ENCODE data around the gene FAM180A. TPM values are rescaled to one million over a fixed set of nuclear protein-coding genes. Genes with fewer than 3 reads are reported as not detected.

Gene FAM180A
- total RNA-seq, 1 donor from 2014 or later = 19.7 TPM

DNA sequence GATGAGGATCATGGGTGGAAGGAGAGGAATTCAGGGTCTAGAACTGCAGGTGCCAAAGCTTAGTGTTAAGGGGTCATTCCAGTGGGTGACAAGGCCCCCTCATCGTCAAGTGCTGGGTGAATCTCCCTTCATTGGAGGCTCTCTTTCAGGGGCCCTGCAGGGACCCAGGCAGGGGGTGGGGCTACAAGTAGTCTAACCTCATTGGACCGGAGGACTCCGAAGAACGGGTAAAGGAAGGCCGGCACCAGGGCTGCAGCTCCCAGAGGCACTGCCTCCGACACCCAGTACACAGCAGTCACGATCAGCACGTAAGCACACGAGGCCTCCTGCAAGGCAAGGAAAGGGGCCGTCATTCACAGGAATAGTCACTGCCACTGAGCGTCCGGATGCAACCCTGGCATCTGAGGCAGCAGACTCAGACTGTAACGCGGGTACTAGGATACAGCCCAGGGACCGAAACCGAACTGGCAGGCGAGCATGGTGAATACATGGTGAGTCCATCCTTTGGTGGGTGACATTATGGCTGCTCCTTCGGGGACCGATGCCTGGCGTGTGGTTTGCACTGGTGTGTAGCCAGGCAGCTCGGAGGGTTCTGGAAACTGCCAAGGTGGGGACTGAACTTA lies 27.3 kb downstream of the FAM180A start:
- no peaks in the 10 kb centered on the region for H3K27me3 ChIP-seq (ENCODE audit: low read depth)
- H3K4me3 ChIP-seq = no peak overlapping the region
- H3K4me1 ChIP-seq = peaks cover 19% of the 10 kb centered on the region
- no peak for DNase-seq
- no peaks in the 10 kb centered on the region for H3K9me3 ChIP-seq (replicated peaks)
- H3K36me3 ChIP-seq = no peaks in the 10 kb centered on the region
- intact Hi-C loops (cut with micrococcal nuclease) = no loop called here
- no peak overlapping the region for H3K27ac ChIP-seq (replicated peaks)
- TF ChIP-seq, protein P1, sequence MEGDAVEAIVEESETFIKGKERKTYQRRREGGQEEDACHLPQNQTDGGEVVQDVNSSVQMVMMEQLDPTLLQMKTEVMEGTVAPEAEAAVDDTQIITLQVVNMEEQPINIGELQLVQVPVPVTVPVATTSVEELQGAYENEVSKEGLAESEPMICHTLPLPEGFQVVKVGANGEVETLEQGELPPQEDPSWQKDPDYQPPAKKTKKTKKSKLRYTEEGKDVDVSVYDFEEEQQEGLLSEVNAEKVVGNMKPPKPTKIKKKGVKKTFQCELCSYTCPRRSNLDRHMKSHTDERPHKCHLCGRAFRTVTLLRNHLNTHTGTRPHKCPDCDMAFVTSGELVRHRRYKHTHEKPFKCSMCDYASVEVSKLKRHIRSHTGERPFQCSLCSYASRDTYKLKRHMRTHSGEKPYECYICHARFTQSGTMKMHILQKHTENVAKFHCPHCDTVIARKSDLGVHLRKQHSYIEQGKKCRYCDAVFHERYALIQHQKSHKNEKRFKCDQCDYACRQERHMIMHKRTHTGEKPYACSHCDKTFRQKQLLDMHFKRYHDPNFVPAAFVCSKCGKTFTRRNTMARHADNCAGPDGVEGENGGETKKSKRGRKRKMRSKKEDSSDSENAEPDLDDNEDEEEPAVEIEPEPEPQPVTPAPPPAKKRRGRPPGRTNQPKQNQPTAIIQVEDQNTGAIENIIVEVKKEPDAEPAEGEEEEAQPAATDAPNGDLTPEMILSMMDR (IDR thresholded peaks at IDR 0.05; ENCODE audit: borderline replicate concordance) = no peak

DNA sequence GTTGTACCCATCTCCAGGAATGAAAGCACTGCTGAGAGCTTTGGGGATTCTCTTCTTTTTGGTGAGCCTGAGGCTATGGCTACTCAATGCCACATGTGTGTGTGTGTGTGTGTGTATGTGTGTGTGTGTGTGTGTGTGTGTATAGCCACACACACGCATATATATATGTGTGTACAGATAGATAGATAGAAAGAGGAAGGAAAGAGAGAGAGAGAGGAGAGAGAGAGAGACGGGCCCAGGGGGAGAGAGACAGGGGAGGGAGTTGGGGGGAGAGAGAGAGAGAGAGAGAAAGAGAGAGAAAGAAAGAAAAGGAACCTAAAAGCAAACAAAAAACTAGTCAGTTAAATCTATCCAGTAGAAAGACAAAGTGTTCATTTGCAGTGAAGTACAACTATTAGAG lies 28.9 kb downstream of the FAM180A start:
- no peaks in the 10 kb centered on the region for H3K36me3 ChIP-seq
- no peak for DNase-seq
- H3K27me3 ChIP-seq (ENCODE audit: low read depth) = no peaks in the 10 kb centered on the region
- no peak overlapping the region for H3K27ac ChIP-seq (replicated peaks)
- intact Hi-C loops (cut with micrococcal nuclease) = no loop called here
- TF ChIP-seq, protein P1 (IDR thresholded peaks at IDR 0.05; ENCODE audit: borderline replicate concordance) = no peak
- no peak overlapping the region for H3K4me3 ChIP-seq
- peaks cover 19% of the 10 kb centered on the region for H3K4me1 ChIP-seq
- H3K9me3 ChIP-seq (replicated peaks) = no peaks in the 10 kb centered on the region

DNA sequence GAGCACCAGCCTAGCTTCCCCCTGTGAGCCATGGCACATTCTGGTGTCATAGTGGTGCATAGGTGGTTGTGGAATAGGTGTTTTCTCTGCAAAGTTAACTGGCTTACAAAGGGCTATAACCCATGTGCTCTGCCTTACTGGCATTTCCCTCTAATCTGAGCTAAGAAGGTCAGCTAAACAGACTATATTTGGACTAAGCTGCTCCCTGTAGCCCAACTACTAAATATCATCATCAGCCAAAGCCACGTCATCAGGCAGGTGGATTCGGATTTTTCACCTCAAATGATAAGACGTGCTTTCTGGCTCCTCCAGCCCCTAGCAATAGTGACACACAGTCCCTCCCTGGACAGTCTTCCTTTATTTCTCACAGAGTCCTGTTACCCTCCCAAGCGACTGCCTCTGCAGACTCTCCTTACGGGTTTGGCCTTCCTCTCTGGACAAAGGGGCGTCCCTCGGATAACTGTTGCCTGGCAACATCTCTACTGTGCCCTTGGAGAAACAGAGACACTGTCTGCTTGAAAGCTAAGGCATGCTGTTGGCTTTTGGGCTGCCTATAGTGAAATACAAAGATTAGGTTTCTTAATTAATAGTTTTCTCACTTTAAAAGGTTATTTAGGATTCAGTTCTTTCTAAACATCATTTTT lies 29.7 kb downstream of the FAM180A start:
- no peak overlapping the region for H3K4me3 ChIP-seq
- intact Hi-C loops (cut with micrococcal nuclease) = no loop called here
- no peaks in the 10 kb centered on the region for H3K9me3 ChIP-seq (replicated peaks)
- no peaks in the 10 kb centered on the region for H3K36me3 ChIP-seq
- TF ChIP-seq, protein P1 (IDR thresholded peaks at IDR 0.05; ENCODE audit: borderline replicate concordance) = no peak
- H3K27ac ChIP-seq (replicated peaks) = no peak overlapping the region
- no peak for DNase-seq
- no peaks in the 10 kb centered on the region for H3K27me3 ChIP-seq (ENCODE audit: low read depth)
- peaks cover 19% of the 10 kb centered on the region for H3K4me1 ChIP-seq

GRCh38 chr7:135718219-135718618 lies 30.4 kb downstream of the FAM180A start:
- TF ChIP-seq, protein P1 (IDR thresholded peaks at IDR 0.05; ENCODE audit: borderline replicate concordance) = no peak
- H3K27me3 ChIP-seq (ENCODE audit: low read depth) = no peaks in the 10 kb centered on the region
- DNase-seq = no peak
- H3K4me3 ChIP-seq = no peak overlapping the region
- H3K4me1 ChIP-seq = peaks cover 21% of the 10 kb centered on the region
- intact Hi-C loops (cut with micrococcal nuclease) = no loop called here
- H3K36me3 ChIP-seq = no peaks in the 10 kb centered on the region
- no peaks in the 10 kb centered on the region for H3K9me3 ChIP-seq (replicated peaks)
- H3K27ac ChIP-seq (replicated peaks) = no peak overlapping the region

DNA sequence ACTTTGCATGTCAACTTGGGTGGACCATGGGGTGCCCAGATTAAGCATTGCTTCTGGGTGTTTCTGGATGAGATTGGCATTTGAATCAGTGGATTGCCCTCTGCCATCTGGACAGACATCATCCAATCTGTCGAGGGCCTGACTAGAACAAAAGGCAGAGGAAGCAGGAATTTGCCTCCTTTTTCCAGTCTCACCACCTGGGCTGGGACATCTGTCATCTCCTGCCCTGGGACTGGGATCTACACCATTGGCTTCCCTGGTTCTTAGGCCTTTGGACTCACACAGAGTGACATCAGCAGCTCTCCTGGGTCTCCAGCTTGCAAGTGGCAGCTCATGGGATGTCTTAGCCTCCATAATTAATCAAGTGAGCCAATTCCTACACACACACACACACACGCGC lies 30.9 kb downstream of the FAM180A start:
- TF ChIP-seq, protein P1 (IDR thresholded peaks at IDR 0.05; ENCODE audit: borderline replicate concordance) = no peak
- intact Hi-C loops (cut with micrococcal nuclease) = no loop called here
- Histone ChIP-seq H3K27ac (replicated peaks) (no peak overlapping the region), H3K9me3 (replicated peaks) (no peaks in the 10 kb centered on the region), H3K4me1 (peaks cover 26% of the 10 kb centered on the region), H3K36me3 (no peaks in the 10 kb centered on the region), H3K4me3 (no peak overlapping the region), H3K27me3 (ENCODE audit: low read depth) (no peaks in the 10 kb centered on the region)
- no peak for DNase-seq

Measured in left ventricle myocardium inferior (tissue), 1 donor.